Loucy (cell line): ENCODE data around the gene CCL25.

Source experiments
- H2AFZ ChIP-seq: fragments of 200-600 bp; sonication (generic); 2 replicates; pipeline ENCODE4 v1.6.0; 2016; ENCODE audit warnings: antibody characterized with exemption, mild to moderate bottlenecking, low read length, moderate library complexity
- H3F3A ChIP-seq: fragments of 200-600 bp; 2 replicates; pipeline ENCODE4 v1.6.0; 2016; ENCODE audit warnings: antibody characterized with exemption, low read depth, mild to moderate bottlenecking
- H3K27me3 ChIP-seq: fragments of 200-600 bp; sonication (generic); 2 replicates; pipeline ENCODE4 v1.6.1; 2014; ENCODE audit warnings: low read length, mild to moderate bottlenecking; ENCODE audit not compliant: insufficient read depth, poor library complexity, severe bottlenecking
- H3K36me3 ChIP-seq: fragments of 200-600 bp; sonication (generic); 2 replicates; pipeline ENCODE4 v1.6.1; 2016; ENCODE audit warnings: low read length; ENCODE audit not compliant: insufficient read depth
- H3K4me1 ChIP-seq: fragments of 200-600 bp; sonication (generic); 2 replicates; pipeline ENCODE4 v1.5.1; 2014; ENCODE audit warnings: low read length, mild to moderate bottlenecking; ENCODE audit not compliant: insufficient read depth, poor library complexity, severe bottlenecking
- H3K4me2 ChIP-seq: fragments of 200-600 bp; sonication (generic); 2 replicates; pipeline ENCODE4 v1.6.0; 2014; ENCODE audit warnings: antibody characterized with exemption, low read length, low read depth, mild to moderate bottlenecking; ENCODE audit not compliant: poor library complexity, severe bottlenecking
- H3K4me3 ChIP-seq: fragments of 200-600 bp; sonication (generic); 2 replicates; pipeline ENCODE4 v1.5.1; 2014; ENCODE audit warnings: low read length, mild to moderate bottlenecking, mixed read lengths; ENCODE audit not compliant: poor library complexity, severe bottlenecking
- H3K79me2 ChIP-seq: fragments of 200-600 bp; sonication (generic); 2 replicates; pipeline ENCODE4 v1.6.1; 2014; ENCODE audit warnings: low read length; ENCODE audit not compliant: insufficient read depth
- H3K9ac ChIP-seq: fragments of 200-600 bp; sonication (generic); 2 replicates; pipeline ENCODE4 v1.6.0; 2014; ENCODE audit warnings: mild to moderate bottlenecking, low read depth, low read length, moderate library complexity; ENCODE audit not compliant: poor library complexity, severe bottlenecking
- H3K9me2 ChIP-seq: fragments of 200-600 bp; sonication (generic); replicated peaks from 2 replicates; pipeline ENCODE4 v1.6.1; 2016; ENCODE audit warnings: low read depth, low read length, mixed read lengths
- H3K9me3 ChIP-seq: fragments of 200-600 bp; sonication (generic); 2 replicates; pipeline ENCODE4 v1.6.1; 2014; ENCODE audit warnings: mild to moderate bottlenecking, antibody characterized with exemption, low read length, low read depth; ENCODE audit not compliant: insufficient read depth
- H4K20me1 ChIP-seq: fragments of 200-600 bp; sonication (generic); 2 replicates; pipeline ENCODE4 v1.6.0; 2014; ENCODE audit warnings: antibody characterized with exemption, low read length, mild to moderate bottlenecking; ENCODE audit not compliant: insufficient read depth, poor library complexity, severe bottlenecking
- CTCF ChIP-seq: fragments of 200-600 bp; sonication (generic); conservative IDR thresholded peaks from 2 replicates; pipeline ENCODE4 v1.5.1; 2014; ENCODE audit warnings: mild to moderate bottlenecking, antibody characterized with exemption, low read length
- EZH2phosphoT487 ChIP-seq: fragments of 200-600 bp; IDR thresholded peaks from 2 replicates; pipeline ENCODE4 v1.6.1; 2018; ENCODE audit warnings: antibody characterized with exemption, mild to moderate bottlenecking, moderate library complexity, borderline replicate concordance

Gene CCL25

GRCh38 chr19:8110931-8111330 is 58.4 kb downstream of the CCL25 start:
- Histone ChIP-seq H3K9me3 (0 out of 2 replicates have a peak, but pooled peaks cover 3% of the 10 kb centered on the region), H3K36me3 (no peaks in the 10 kb centered on the region), H4K20me1 (no peaks in the 10 kb centered on the region), H2AFZ (no peak overlapping the region), H3K4me3 (no peak overlapping the region), H3K9ac (no peak overlapping the region), H3K4me2 (no peak overlapping the region), H3K4me1 (no peaks in the 10 kb centered on the region), H3K27me3 (no peaks in the 10 kb centered on the region), H3F3A (no peaks in the 10 kb centered on the region), H3K79me2 (no peaks in the 10 kb centered on the region), H3K9me2 (no peaks in the 10 kb centered on the region)
- TF ChIP-seq EZH2phosphoT487 (no peak), CTCF (no peak)

GRCh38 chr19:8111376-8111775 is 58.8 kb downstream of the CCL25 start:
- Histone ChIP-seq H3K4me3 (no peak overlapping the region), H3K9me3 (0 out of 2 replicates have a peak, but pooled peaks cover 3% of the 10 kb centered on the region), H3K9ac (no peak overlapping the region), H3K4me2 (no peak overlapping the region), H3K36me3 (no peaks in the 10 kb centered on the region), H3K4me1 (no peaks in the 10 kb centered on the region), H3K9me2 (no peaks in the 10 kb centered on the region), H4K20me1 (no peaks in the 10 kb centered on the region), H3F3A (no peaks in the 10 kb centered on the region), H3K79me2 (no peaks in the 10 kb centered on the region), H3K27me3 (no peaks in the 10 kb centered on the region), H2AFZ (no peak overlapping the region)
- no peak for TF ChIP-seq CTCF
- TF ChIP-seq EZH2phosphoT487 = no peak
